Lower lobe of right lung (tissue), 2 donors: ENCODE measurements around the gene GEMIN2. TPM values are rescaled to one million over a fixed set of nuclear protein-coding genes. Genes with fewer than 3 reads are reported as not detected.
"Not testable (repeated sequence)": the region's sequence is repeated elsewhere in the genome, so short reads cannot be mapped to it uniquely, and the experiment has no call there.

Source experiments
- ATAC-seq, 2 donors: fragments of 200-7000 bp; cut with Tn5 transposase; one replicate each; pipeline ENCODE4 v1.9.1; 2020 to 2022; ENCODE audit warnings: mild to moderate bottlenecking in 2 of 2, moderate library complexity in 2 of 2
- DNase-seq: peaks from one replicate; pipeline ENCODE4 v3.0.0-alpha.2; 2020
- H3K27ac ChIP-seq: fragments of 200-600 bp; one replicate; pipeline ENCODE4 v1.8.0; 2022
- H3K27me3 ChIP-seq: fragments of 200-600 bp; one replicate; pipeline ENCODE4 v1.8.0; 2022; ENCODE audit warnings: low read depth
- H3K36me3 ChIP-seq: fragments of 200-600 bp; one replicate; pipeline ENCODE4 v1.8.0; 2022; ENCODE audit warnings: mild to moderate bottlenecking
- H3K4me1 ChIP-seq: fragments of 200-600 bp; one replicate; pipeline ENCODE4 v1.8.0; 2022
- H3K4me3 ChIP-seq: fragments of 200-600 bp; one replicate; pipeline ENCODE4 v1.8.0; 2022; ENCODE audit warnings: mild to moderate bottlenecking
- H3K9me3 ChIP-seq: fragments of 200-600 bp; one replicate; pipeline ENCODE4 v1.8.0; 2022
- CTCF ChIP-seq: fragments of 200-600 bp; IDR thresholded peaks from one replicate; pipeline ENCODE4 v1.8.0; 2022; ENCODE audit warnings: antibody characterized with exemption, mild to moderate bottlenecking
- intact Hi-C: fragments of 100-400 bp; cut with DNase I; formaldehyde crosslinking; loops from one replicate; pipeline ENCODE4 v1.11.0; 2022
- total RNA-seq: library from RNA; stranded (reverse); fragmentation: NEBNext Ultra II Directional; extraction: Animal tissue kit (Norgen Biotek cat#: 25700); gene quantifications from one replicate; pipeline ENCODE4 v1.2.1, GENCODE V29; 2021
- donor health status: DM: no; HTN: yes; CAD: no; lungs with severe emphysema.

GEMIN2 gene
- total RNA-seq, 1 donor from 2014 or later, result 8.4 TPM

DNA sequence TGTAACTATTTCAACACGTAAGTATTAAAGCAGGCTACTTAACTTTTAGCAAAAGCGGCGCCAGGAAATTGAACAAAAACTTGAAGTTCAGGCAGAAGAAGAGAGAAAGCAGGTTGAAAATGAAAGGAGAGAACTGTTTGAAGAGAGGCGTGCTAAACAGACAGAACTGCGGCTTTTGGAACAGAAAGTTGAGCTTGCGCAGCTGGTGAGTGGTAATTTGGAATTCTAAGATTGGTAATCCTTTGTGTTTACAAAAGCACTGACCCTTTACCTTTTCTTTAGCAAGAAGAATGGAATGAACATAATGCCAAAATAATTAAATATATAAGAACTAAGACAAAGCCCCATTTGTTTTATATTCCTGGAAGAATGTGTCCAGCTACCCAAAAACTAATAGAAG lies 64.9 kb downstream of the GEMIN2 start:
- Histone ChIP-seq H3K27ac (no peak overlapping the region), H3K27me3 (no peaks in the 10 kb centered on the region), H3K4me3 (no peak overlapping the region), H3K36me3 (peaks cover 78% of the 10 kb centered on the region), H3K4me1 (peaks cover 30% of the 10 kb centered on the region), H3K9me3 (no peaks in the 10 kb centered on the region)
- no peak for TF ChIP-seq CTCF
- intact Hi-C loops, result no loop called here
- ATAC-seq (no peak), DNase-seq (no peak)

- Histone ChIP-seq H3K4me3 (no peak overlapping the region), H3K27me3 (no peaks in the 10 kb centered on the region), H3K36me3 (peaks cover 89% of the 10 kb centered on the region), H3K27ac (no peak overlapping the region), H3K9me3 (no peaks in the 10 kb centered on the region), H3K4me1 (peaks cover 26% of the 10 kb centered on the region)
- intact Hi-C loops, result no loop called here
- DNase-seq (no peak), ATAC-seq (no peak)
- no peak for TF ChIP-seq CTCF
These were observed 66.4 kb downstream of the GEMIN2 start for GRCh38 chr14:39180553-39180952.

DNA sequence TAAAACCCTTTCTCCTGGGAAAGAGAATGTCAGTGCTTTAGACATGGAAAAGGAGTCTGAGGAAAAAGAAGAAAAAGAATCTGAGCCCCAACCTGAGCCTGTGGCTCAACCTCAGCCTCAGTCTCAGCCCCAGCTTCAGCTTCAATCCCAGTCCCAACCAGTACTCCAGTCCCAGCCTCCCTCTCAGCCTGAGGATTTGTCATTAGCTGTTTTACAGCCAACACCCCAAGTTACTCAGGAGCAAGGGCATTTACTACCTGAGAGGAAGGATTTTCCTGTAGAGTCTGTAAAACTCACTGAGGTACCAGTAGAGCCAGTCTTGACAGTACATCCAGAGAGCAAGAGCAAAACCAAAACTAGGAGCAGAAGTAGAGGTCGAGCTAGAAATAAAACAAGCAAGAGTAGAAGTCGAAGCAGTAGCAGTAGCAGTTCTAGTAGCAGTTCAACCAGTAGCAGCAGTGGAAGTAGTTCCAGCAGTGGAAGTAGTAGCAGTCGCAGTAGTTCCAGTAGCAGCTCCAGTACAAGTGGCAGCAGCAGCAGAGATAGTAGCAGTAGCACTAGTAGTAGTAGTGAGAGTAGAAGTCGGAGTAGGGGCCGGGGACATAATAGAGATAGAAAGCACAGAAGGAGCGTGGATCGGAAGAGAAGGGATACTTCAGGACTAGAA lies 67.0 kb downstream of the GEMIN2 start:
- DNase-seq (no peak), ATAC-seq (no peak)
- peaks cover 22% of the 10 kb centered on the region for H3K4me1 ChIP-seq
- no peaks in the 10 kb centered on the region for H3K9me3 ChIP-seq
- no peak overlapping the region for H3K27ac ChIP-seq
- no peak for TF ChIP-seq CTCF
- no peak overlapping the region for H3K4me3 ChIP-seq
- intact Hi-C loops, result no loop called here
- no peaks in the 10 kb centered on the region for H3K27me3 ChIP-seq
- H3K36me3 ChIP-seq, result peaks cover 89% of the 10 kb centered on the region

DNA sequence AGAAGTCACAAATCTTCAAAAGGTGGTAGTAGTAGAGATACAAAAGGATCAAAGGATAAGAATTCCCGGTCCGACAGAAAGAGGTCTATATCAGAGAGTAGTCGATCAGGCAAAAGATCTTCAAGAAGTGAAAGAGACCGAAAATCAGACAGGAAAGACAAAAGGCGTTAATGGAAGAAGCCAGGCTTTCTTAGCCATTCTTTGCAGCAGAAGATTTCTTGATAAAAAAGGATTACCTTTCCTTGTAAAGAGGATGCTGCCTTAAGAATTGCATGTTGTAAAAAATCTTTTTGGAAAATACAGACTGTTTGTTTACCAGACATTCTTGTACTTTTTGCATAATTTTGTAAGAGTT lies 67.5 kb downstream of the GEMIN2 start:
- H3K4me1 ChIP-seq, result peaks cover 17% of the 10 kb centered on the region
- intact Hi-C loops, result no loop called here
- DNase-seq, result no peak
- H3K27ac ChIP-seq, result no peak overlapping the region
- ATAC-seq, result no peak
- no peak for TF ChIP-seq CTCF
- H3K27me3 ChIP-seq, result no peaks in the 10 kb centered on the region
- no peak overlapping the region for H3K4me3 ChIP-seq
- peaks cover 85% of the 10 kb centered on the region for H3K36me3 ChIP-seq
- H3K9me3 ChIP-seq, result no peaks in the 10 kb centered on the region

DNA sequence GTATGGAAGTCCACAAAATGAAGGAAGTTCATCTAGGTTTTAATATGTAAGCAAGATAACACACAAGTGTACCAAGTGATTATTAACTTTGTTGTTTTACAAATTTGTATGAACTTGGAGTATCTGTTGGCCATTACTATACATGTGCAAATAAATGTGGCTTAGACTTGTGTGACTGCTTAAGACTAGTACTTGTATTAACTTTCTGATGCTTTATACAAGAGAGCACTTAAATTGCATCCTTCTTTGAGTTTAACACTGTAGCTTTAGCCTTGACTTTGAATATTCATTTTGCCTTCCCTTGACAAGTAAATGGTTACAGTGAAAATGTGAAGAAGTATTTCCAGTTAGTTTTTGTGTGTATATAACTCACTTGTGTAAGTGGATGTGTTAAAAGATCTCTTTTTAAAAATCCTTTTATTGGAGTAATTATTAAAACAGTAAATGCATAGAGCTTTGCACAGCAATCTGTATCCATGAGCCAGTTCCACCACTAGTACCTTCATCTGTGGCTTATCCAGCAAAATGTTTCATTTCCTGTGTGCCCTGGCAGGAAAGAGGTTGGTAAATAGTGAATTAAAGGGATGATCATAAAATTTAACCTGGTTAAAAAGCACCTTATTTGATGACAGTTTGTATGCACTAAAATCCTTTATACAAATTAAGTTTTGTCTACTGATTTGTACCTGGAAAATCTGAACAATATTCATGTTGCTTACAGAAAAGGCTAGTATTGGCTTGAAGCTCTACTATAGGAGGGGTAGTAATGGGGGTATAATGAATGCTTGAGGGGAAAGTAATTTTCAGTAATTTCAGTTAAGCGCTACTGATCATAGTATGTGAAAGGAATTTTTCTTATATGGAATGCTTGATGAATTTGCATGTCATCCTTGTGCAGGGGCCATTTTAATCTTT lies 68.9 kb downstream of the GEMIN2 start:
- peaks cover 71% of the 10 kb centered on the region for H3K36me3 ChIP-seq
- H3K27ac ChIP-seq, result no peak overlapping the region
- no peak for TF ChIP-seq CTCF
- DNase-seq (no peak), ATAC-seq (no peak)
- H3K4me3 ChIP-seq, result no peak overlapping the region
- H3K9me3 ChIP-seq, result no peaks in the 10 kb centered on the region
- peaks cover 5% of the 10 kb centered on the region for H3K4me1 ChIP-seq
- intact Hi-C loops, result no loop called here
- H3K27me3 ChIP-seq, result no peaks in the 10 kb centered on the region

DNA sequence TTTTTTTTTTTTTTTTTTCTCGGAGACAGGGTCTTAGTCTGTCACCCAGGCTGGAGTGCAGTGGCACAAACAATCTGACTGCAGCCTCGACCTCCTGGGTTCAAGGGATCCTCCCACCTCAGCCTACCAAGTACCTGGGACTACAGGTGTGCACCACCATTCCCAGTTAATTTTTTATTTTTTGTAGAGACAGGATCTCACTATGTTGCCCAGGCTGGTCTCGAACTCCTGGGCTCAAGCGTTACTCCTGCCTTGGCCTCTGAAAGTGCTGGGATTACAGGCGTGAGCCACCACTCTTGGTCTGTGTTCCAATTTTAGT lies 69.5 kb downstream of the GEMIN2 start:
- H3K27ac ChIP-seq, H3K27me3 ChIP-seq, intact Hi-C loops, H3K4me3 ChIP-seq, ATAC-seq, H3K9me3 ChIP-seq, H3K4me1 ChIP-seq, DNase-seq: not testable (repeated sequence)
- H3K36me3 ChIP-seq, result peaks cover 65% of the 10 kb centered on the region
